H1 (cell line): Measurements from ENCODE around the gene SMTNL1. TPM values are rescaled to one million over a fixed set of nuclear protein-coding genes. Genes with fewer than 3 reads are reported as not detected.

Experiments
- BRCA1 ChIP-seq: IDR thresholded peaks from 2 replicates; pipeline ENCODE4 v1.6.1; 2012; ENCODE audit warnings: low read depth, low read length, improper control_type of control experiment
- CHD1 ChIP-seq: IDR thresholded peaks from 2 replicates; pipeline ENCODE4 v1.6.1; 2012; ENCODE audit warnings: low read depth, low read length, improper control_type of control experiment
- MAX ChIP-seq: IDR thresholded peaks from 2 replicates; pipeline ENCODE4 v1.6.1; 2012; ENCODE audit warnings: inconsistent platforms
- NANOG ChIP-seq: IDR thresholded peaks from 2 replicates; pipeline ENCODE4 v1.6.1; 2011; ENCODE audit warnings: low read length, low read depth, mild to moderate bottlenecking, inconsistent platforms; ENCODE audit not compliant: insufficient read depth, poor library complexity, severe bottlenecking
- RFX5 ChIP-seq: IDR thresholded peaks from 2 replicates; pipeline ENCODE4 v1.6.1; 2011; ENCODE audit warnings: low read depth, low read length, improper control_type of control experiment, borderline replicate concordance
- SP1 ChIP-seq: IDR thresholded peaks from 2 replicates; pipeline ENCODE4 v1.6.1; 2011; ENCODE audit warnings: low read depth, low read length
- SP2 ChIP-seq: IDR thresholded peaks from 2 replicates; pipeline ENCODE4 v1.6.1; 2012; ENCODE audit warnings: mild to moderate bottlenecking, low read length, inconsistent platforms
- TAF1 ChIP-seq: IDR thresholded peaks from 2 replicates; pipeline ENCODE4 v1.6.1; 2011; ENCODE audit warnings: mild to moderate bottlenecking, low read depth, low read length
- polyA plus RNA-seq, 7 experiments: library from polyadenylated mRNA; depleted of rRNA in 3 of 7; stranded (reverse) in 5 of 7; unstranded in 2 of 7; fragments of >200 nt in 5 of 7; fragments of 200-250 nt in 2 of 7; gene quantifications; 1 replicate in 5 of 7; 2 replicates in 1 of 7; 4 replicates in 1 of 7; pipeline versions ENCODE4 v1.2.1 to v1.2.3, GENCODE V29; 2011 to 2013; ENCODE audit warnings: missing spikeins in 2 of 7, mixed read lengths in 2 of 7
- total RNA-seq: library from RNA; stranded (reverse); fragmentation: NEBNext Ultra II Directional; extraction: Animal tissue kit (Norgen Biotek cat#: 25700); gene quantifications from 2 replicates; pipeline ENCODE4 v1.2.1, GENCODE V29; 2021

The SMTNL1 gene
- total and polyA plus RNA-seq, 2 of the 8 experiments (the other 6 are each of a cell fraction or from before 2014, with no cell fraction given): 0.18 TPM; not detected in 1

- TF ChIP-seq MAX (no peak), CHD1 (no peak), BRCA1 (no peak), TAF1 (no peak), SP1 (no peak), NANOG (no peak), RFX5 (no peak), SP2 (no peak)
Observed at GRCh38 chr11:57504511-57504910, 32.9 kb upstream of the SMTNL1 start (continued).
